GM12891 (cell line): Measurements from ENCODE around the gene FIZ1.

Experiments
- POLR2A ChIP-seq: IDR thresholded peaks from 2 replicates; pipeline ENCODE4 v1.6.1; 2011; ENCODE audit warnings: low read depth, low read length, control low read depth
- POLR2AphosphoS5 ChIP-seq: IDR thresholded peaks from 2 replicates; pipeline ENCODE4 v1.6.1; 2011; ENCODE audit warnings: low read depth, low read length, control low read depth

DNA sequence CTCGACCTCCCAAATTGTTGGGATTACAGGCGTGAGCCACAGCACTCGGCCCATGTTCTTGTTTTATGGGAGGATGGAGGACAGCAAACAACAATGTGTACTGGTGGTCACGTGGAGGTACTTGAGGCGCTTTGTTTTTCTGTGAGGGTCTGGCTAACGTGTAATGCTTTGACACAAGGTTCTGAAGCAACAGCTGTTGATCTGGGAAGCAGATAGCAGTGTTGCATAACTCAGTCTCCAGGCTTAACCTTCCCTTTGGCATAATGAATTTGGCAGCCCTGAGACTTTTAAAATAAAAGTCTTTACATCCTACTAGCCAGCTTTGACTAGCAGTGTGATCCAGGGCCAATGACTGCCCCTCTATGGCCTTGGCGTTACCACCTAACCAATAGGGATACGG, 34.5 kb upstream of the FIZ1 start:
- TF ChIP-seq POLR2AphosphoS5, result no peak
- no peak for TF ChIP-seq POLR2A
